GM19239 (cell line): ENCODE data around the gene MAPRE3.
"Not testable (repeated sequence)": the region's sequence is repeated elsewhere in the genome, so short reads cannot be mapped to it uniquely, and the experiment has no call there.

ENCODE experiments used
- DNase-seq: peaks from one replicate; pipeline ENCODE4 v3.0.0; 2011; ENCODE audit warnings: low spot score; ENCODE audit not compliant: insufficient read length
- FAIRE-seq: peaks from 2 replicates; lab custom pipeline; 2011; peaks lifted over from hg19 to GRCh38; lab: Jason Lieb, UNC

The MAPRE3 gene

GRCh38 chr2:26970244-26970927, at the start of gene MAPRE3:
Gene MAPRE3, plus strand, starts transcription at chr2:26970637. Its CDS starts 51,582 bp downstream, at chr2:27022219.
- DNase-seq (peak; percentile 82), FAIRE-seq (no peak)

GRCh38 chr2:26921323-26921722, 49.1 kb upstream of the MAPRE3 start:
- FAIRE-seq: no peak
- no peak for DNase-seq

GRCh38 chr2:26922405-26923188, 47.8 kb upstream of the MAPRE3 start:
- peak; percentile 84 for FAIRE-seq
- peak; percentile 70 for DNase-seq

- not testable (repeated sequence) for FAIRE-seq, DNase-seq
Observed at GRCh38 chr2:26923189-26923466, 47.3 kb upstream of the MAPRE3 start.

GRCh38 chr2:26924731-26925099, 45.7 kb upstream of the MAPRE3 start:
- no peak for DNase-seq
- FAIRE-seq: no peak

GRCh38 chr2:26925100-26925791, 45.2 kb upstream of the MAPRE3 start:
- no peak for DNase-seq
- no peak for FAIRE-seq

- DNase-seq (no peak), FAIRE-seq (no peak)
Observed at GRCh38 chr2:26927221-26927620, 43.2 kb upstream of the MAPRE3 start.

GRCh38 chr2:26932974-26933373, 37.5 kb upstream of the MAPRE3 start:
- no peak for FAIRE-seq
- DNase-seq: no peak

- FAIRE-seq (no peak), DNase-seq (no peak)
Observed at GRCh38 chr2:26933431-26934334, 36.8 kb upstream of the MAPRE3 start.

- no peak for DNase-seq
- no peak for FAIRE-seq
Observed at GRCh38 chr2:26934335-26934724, 36.1 kb upstream of the MAPRE3 start.

- FAIRE-seq (no peak), DNase-seq (no peak)
Observed at GRCh38 chr2:26934985-26935384, 35.5 kb upstream of the MAPRE3 start.

- DNase-seq (no peak), FAIRE-seq (no peak)
Observed at GRCh38 chr2:26936855-26937254, 33.6 kb upstream of the MAPRE3 start.

GRCh38 chr2:26938399-26939118, 31.9 kb upstream of the MAPRE3 start:
- DNase-seq (no peak), FAIRE-seq (no peak)

- FAIRE-seq (no peak), DNase-seq (no peak)
Observed at GRCh38 chr2:26940001-26940400, 30.4 kb upstream of the MAPRE3 start.

GRCh38 chr2:26941486-26941885, 29.0 kb upstream of the MAPRE3 start:
- no peak for DNase-seq

GRCh38 chr2:26942543-26943295, 27.7 kb upstream of the MAPRE3 start:
- FAIRE-seq: peak; percentile 91
- peak; percentile 67 for DNase-seq

More at GRCh38 chr2:26941486-26941885, 29.0 kb upstream of the MAPRE3 start:
- no peak for FAIRE-seq

- DNase-seq (no peak), FAIRE-seq (no peak)
Observed at GRCh38 chr2:26945991-26946750, 24.3 kb upstream of the MAPRE3 start.
